Left ventricle myocardium inferior (tissue), 1 donor: ENCODE measurements around the gene APC. TPM values are rescaled to one million over a fixed set of nuclear protein-coding genes. Genes with fewer than 3 reads are reported as not detected.

Experiments
- DNase-seq: peaks from one replicate; pipeline ENCODE4 v3.0.0-alpha.2; 2020
- H3K27ac ChIP-seq: fragments of 200-600 bp; replicated peaks from 2 replicates; pipeline ENCODE4 v1.8.0; 2021
- H3K27me3 ChIP-seq: fragments of 200-600 bp; 2 replicates; pipeline ENCODE4 v1.8.0; 2021; ENCODE audit warnings: low read depth
- H3K36me3 ChIP-seq: fragments of 200-600 bp; 2 replicates; pipeline ENCODE4 v1.8.0; 2021
- H3K4me1 ChIP-seq: fragments of 200-600 bp; 2 replicates; pipeline ENCODE4 v1.8.0; 2021
- H3K4me3 ChIP-seq: fragments of 200-600 bp; 2 replicates; pipeline ENCODE4 v1.8.0; 2021; ENCODE audit warnings: mild to moderate bottlenecking, moderate library complexity
- H3K9me3 ChIP-seq: fragments of 200-600 bp; replicated peaks from 2 replicates; pipeline ENCODE4 v1.8.0; 2021
- CTCF ChIP-seq: fragments of 200-600 bp; IDR thresholded peaks from 2 replicates; pipeline ENCODE4 v1.8.0; 2021; ENCODE audit warnings: antibody characterized with exemption, mild to moderate bottlenecking, borderline replicate concordance
- intact Hi-C: fragments of 100-400 bp; cut with micrococcal nuclease; formaldehyde crosslinking; loops from one replicate; pipeline ENCODE4 v1.11.0; 2022
- total RNA-seq: library from RNA; stranded (reverse); fragmentation: NEBNext Ultra II Directional; extraction: Animal tissue kit (Norgen Biotek cat#: 25700); gene quantifications from one replicate; pipeline ENCODE4 v1.2.1, GENCODE V29; 2021
- donor health status: DM: no; HTN: yes; CAD: no; lungs with severe emphysema.

The APC gene
- total RNA-seq, 1 donor from 2014 or later: 33.4 TPM

DNA sequence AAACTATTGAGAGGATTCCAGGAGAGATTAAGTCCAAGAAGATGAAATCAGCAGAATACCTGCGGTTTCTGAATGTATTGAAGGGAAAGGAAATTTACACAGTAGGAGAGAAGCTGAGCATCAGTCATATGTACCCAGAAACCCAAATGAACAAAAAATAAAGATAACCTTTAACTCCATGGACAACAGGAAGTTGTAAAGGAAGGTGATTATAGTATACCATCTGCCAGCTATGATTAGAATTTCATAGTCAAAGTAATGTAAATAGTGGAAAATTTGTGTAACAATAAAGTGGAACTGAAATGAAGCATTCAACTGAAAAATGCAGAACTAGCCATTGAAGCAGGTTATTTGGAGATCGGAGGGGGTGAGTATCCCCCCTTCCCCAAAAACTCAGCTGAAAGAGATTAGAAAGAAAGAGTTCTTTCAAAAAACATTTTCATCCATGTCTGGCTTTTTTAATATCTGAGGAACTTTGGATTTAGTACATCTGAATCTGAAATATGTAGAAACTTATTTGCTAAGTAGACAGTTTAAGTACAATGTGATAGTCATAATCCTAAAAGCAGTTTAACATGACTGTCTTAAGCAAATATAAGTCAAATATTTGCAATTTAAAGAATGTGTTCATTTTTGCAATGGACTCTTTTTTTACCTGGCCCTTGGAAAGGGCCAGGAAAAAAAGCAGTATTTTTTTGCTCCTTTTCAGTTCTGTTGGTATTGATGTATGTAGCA is 58.4 kb downstream of the APC start:
- no peak for TF ChIP-seq CTCF
- Histone ChIP-seq H3K4me1 (peaks cover 28% of the 10 kb centered on the region), H3K27me3 (no peaks in the 10 kb centered on the region), H3K36me3 (peaks cover 51% of the 10 kb centered on the region), H3K9me3 (no peaks in the 10 kb centered on the region), H3K4me3 (no peak overlapping the region), H3K27ac (no peak overlapping the region)
- DNase-seq: no peak
- intact Hi-C loops: no loop called here

DNA sequence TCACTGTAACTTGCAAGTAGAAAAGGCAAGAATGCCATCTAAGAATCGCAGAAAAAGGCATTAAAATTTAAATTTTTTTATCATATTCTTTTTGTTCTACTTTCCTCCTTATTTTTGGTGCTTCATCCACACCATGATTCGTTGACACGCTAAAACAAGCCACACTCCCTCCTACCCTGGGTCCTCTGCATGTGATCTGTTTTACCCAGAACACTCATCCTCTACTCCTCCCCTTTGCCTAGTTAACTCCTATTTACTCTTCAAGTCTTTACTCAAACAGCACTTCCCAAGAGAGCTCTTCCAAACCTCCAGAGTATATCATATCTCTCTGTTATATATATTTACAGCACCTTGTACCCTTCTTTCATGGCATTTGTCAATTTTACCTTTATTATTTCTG is 62.0 kb downstream of the APC start:
- no peaks in the 10 kb centered on the region for H3K27me3 ChIP-seq
- no peak for DNase-seq
- H3K27ac ChIP-seq: no peak overlapping the region
- H3K36me3 ChIP-seq: peaks cover 41% of the 10 kb centered on the region
- TF ChIP-seq CTCF: no peak
- peaks cover 18% of the 10 kb centered on the region for H3K4me1 ChIP-seq
- no peaks in the 10 kb centered on the region for H3K9me3 ChIP-seq
- H3K4me3 ChIP-seq: no peak overlapping the region
- intact Hi-C loops: no loop called here

DNA sequence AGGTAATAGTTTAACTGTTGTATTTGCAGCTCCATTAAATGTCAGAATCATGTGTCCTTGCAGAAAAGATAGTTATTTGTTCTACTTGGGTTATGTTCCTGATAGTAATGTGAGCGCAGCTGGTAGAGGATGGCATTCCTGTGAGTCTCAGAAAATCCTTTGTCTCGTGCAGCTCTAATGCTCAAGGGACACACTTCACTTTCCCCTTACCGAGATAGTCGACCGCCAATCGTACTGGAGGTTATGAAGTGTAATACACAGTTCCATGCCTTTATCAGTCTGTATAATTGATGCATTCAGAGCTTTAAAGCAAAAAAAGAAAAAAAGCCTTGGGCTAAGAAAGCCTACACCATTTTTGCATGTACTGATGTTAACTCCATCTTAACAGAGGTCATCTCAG is 63.2 kb downstream of the APC start:
- intact Hi-C loops: no loop called here
- Histone ChIP-seq H3K4me1 (peaks cover 15% of the 10 kb centered on the region), H3K27me3 (no peaks in the 10 kb centered on the region), H3K27ac (peak overlapping the region; percentile 9), H3K36me3 (peaks cover 31% of the 10 kb centered on the region), H3K4me3 (no peak overlapping the region), H3K9me3 (no peaks in the 10 kb centered on the region)
- DNase-seq: no peak
- no peak for TF ChIP-seq CTCF

GRCh38 chr5:112811023-112811422 is 73.3 kb downstream of the APC start:
- no peak overlapping the region for H3K4me3 ChIP-seq
- H3K4me1 ChIP-seq: no peaks in the 10 kb centered on the region
- H3K9me3 ChIP-seq: no peaks in the 10 kb centered on the region
- intact Hi-C loops: no loop called here
- TF ChIP-seq CTCF: no peak
- no peak overlapping the region for H3K27ac ChIP-seq
- no peaks in the 10 kb centered on the region for H3K27me3 ChIP-seq
- DNase-seq: no peak
- peaks cover 23% of the 10 kb centered on the region for H3K36me3 ChIP-seq

DNA sequence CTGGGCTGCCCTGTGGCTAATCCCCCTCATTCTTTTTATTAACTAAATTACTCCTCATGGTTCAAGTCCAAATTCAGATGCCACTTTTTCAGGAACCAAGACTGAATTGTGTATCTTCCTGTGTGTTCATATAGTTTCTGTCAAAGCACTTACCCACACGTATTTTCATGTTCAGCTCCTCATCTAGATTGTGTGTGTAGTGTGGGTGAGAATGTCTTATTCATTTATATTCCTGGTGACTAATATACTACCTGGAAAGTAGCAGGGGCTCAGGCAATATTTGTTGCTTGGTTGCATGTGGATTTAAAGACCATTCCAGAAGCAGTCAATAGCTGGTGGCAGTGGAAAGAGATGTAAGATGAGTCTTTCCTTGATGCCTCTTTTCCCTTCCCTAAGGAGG is 74.9 kb downstream of the APC start:
- H3K36me3 ChIP-seq: peaks cover 29% of the 10 kb centered on the region
- no peaks in the 10 kb centered on the region for H3K9me3 ChIP-seq
- no peaks in the 10 kb centered on the region for H3K4me1 ChIP-seq
- no peaks in the 10 kb centered on the region for H3K27me3 ChIP-seq
- DNase-seq: no peak
- H3K27ac ChIP-seq: no peak overlapping the region
- intact Hi-C loops: no loop called here
- H3K4me3 ChIP-seq: no peak overlapping the region
- no peak for TF ChIP-seq CTCF
